ENCODE measurements around the gene CCDC9. TPM values are rescaled to one million over a fixed set of nuclear protein-coding genes. Genes with fewer than 3 reads are reported as not detected.
A peak's percentile ranks its signal among the peaks of the same experiment; 100 is the strongest.

Gene CCDC9
- total and polyA plus RNA-seq, 5 donors: 18.1 to 27.8 (median 24.3) TPM

GRCh38 chr19:47305309-47305751 lies 49.0 kb downstream of the CCDC9 start:
- H3K4me3 ChIP-seq (ENCODE audit: low read length): no peak overlapping the region
- no peaks in the 10 kb centered on the region for H3K27me3 ChIP-seq (ENCODE audit: control insufficient read depth, insufficient read depth)
- 9% methylated on average over 14 of the region's 14 CpGs for WGBS
- ATAC-seq (peak; percentile 33 to 51), DNase-seq (peak; percentile 56 to 87 (median 86))
- H3K27ac ChIP-seq (ENCODE audit: low read length): no peak overlapping the region
- H3K9me3 ChIP-seq (ENCODE audit: control insufficient read depth, low read length): no peaks in the 10 kb centered on the region
- intact Hi-C loops (cut with DNase I): no loop called here
- H3K4me1 ChIP-seq (ENCODE audit: control insufficient read depth, insufficient read depth, low read length): no peaks in the 10 kb centered on the region

GRCh38 chr19:47306303-47306702 lies 50.0 kb downstream of the CCDC9 start:
- DNase-seq (no peak), ATAC-seq (no peak)
- WGBS: 89% methylated on average over 3 of the region's 3 CpGs
- Histone ChIP-seq H3K27me3 (ENCODE audit: control insufficient read depth, insufficient read depth) (no peaks in the 10 kb centered on the region), H3K4me3 (ENCODE audit: low read length) (no peak overlapping the region), H3K9me3 (ENCODE audit: control insufficient read depth, low read length) (no peaks in the 10 kb centered on the region), H3K27ac (ENCODE audit: low read length) (no peak overlapping the region), H3K4me1 (ENCODE audit: control insufficient read depth, insufficient read depth, low read length) (no peaks in the 10 kb centered on the region)
- intact Hi-C loops (cut with DNase I): no loop called here

GRCh38 chr19:47309038-47309437 lies 52.7 kb downstream of the CCDC9 start:
- H3K4me1 ChIP-seq (ENCODE audit: control insufficient read depth, insufficient read depth, low read length): no peaks in the 10 kb centered on the region
- ATAC-seq: no peak
- H3K27ac ChIP-seq (ENCODE audit: low read length): no peak overlapping the region
- no peak for DNase-seq
- no peaks in the 10 kb centered on the region for H3K9me3 ChIP-seq (ENCODE audit: control insufficient read depth, low read length)
- H3K4me3 ChIP-seq (ENCODE audit: low read length): no peak overlapping the region
- intact Hi-C loops (cut with DNase I): no loop called here
- whole genome bisulfite sequencing: 56% methylated on average over 8 of the region's 8 CpGs
- no peaks in the 10 kb centered on the region for H3K27me3 ChIP-seq (ENCODE audit: control insufficient read depth, insufficient read depth)

- ATAC-seq: peak; percentile 62 to 63
- H3K4me1 ChIP-seq (ENCODE audit: control insufficient read depth, insufficient read depth, low read length): no peaks in the 10 kb centered on the region
- H3K27ac ChIP-seq (ENCODE audit: low read length): no peak within 1 kb of the TSS
- no peak within 1 kb of the TSS for H3K4me3 ChIP-seq (ENCODE audit: low read length)
- 38% methylated on average over 12 of the region's 12 CpGs for WGBS
- DNase-seq: peak in 2 of 3 donors; percentile 66 to 78
- intact Hi-C loops (cut with DNase I): no loop called here
- no peaks in the 10 kb centered on the region for H3K27me3 ChIP-seq (ENCODE audit: control insufficient read depth, insufficient read depth)
- H3K9me3 ChIP-seq (ENCODE audit: control insufficient read depth, low read length): no peaks in the 10 kb centered on the region
Measured at GRCh38 chr19:47309608-47310007, 53.3 kb downstream of the CCDC9 start, which contains the start of gene C5AR1. TSS of gene C5AR1 (plus strand) at chr19:47309861. CDS start at chr19:47309896, 35 bp downstream.

- no peaks in the 10 kb centered on the region for H3K27me3 ChIP-seq (ENCODE audit: control insufficient read depth, insufficient read depth)
- H3K27ac ChIP-seq (ENCODE audit: low read length): no peak overlapping the region
- no peak for ATAC-seq
Measured at GRCh38 chr19:47310323-47310722, 54.0 kb downstream of the CCDC9 start.

GRCh38 chr19:47310819-47311218 lies 54.5 kb downstream of the CCDC9 start:
- ATAC-seq: peak in 1 of 2 donors; percentile 25
- H3K27me3 ChIP-seq (ENCODE audit: control insufficient read depth, insufficient read depth): no peaks in the 10 kb centered on the region
- H3K4me3 ChIP-seq (ENCODE audit: low read length): no peak overlapping the region
- H3K4me1 ChIP-seq (ENCODE audit: control insufficient read depth, insufficient read depth, low read length): no peaks in the 10 kb centered on the region
- H3K9me3 ChIP-seq (ENCODE audit: control insufficient read depth, low read length): no peaks in the 10 kb centered on the region
- WGBS: 17% methylated on average over 5 of the region's 5 CpGs
- intact Hi-C loops (cut with DNase I): no loop called here
- peak; percentile 56 to 74 (median 72) for DNase-seq
- no peak overlapping the region for H3K27ac ChIP-seq (ENCODE audit: low read length)

More at GRCh38 chr19:47310323-47310722, 54.0 kb downstream of the CCDC9 start:
- H3K4me1 ChIP-seq (ENCODE audit: control insufficient read depth, insufficient read depth, low read length): no peaks in the 10 kb centered on the region
- intact Hi-C loops (cut with DNase I): no loop called here
- no peaks in the 10 kb centered on the region for H3K9me3 ChIP-seq (ENCODE audit: control insufficient read depth, low read length)
- H3K4me3 ChIP-seq (ENCODE audit: low read length): no peak overlapping the region
- no peak for DNase-seq
- 94% methylated on average over 2 of the region's 2 CpGs for WGBS

GRCh38 chr19:47312366-47313006 lies 56.2 kb downstream of the CCDC9 start:
- Histone ChIP-seq H3K9me3 (ENCODE audit: control insufficient read depth, low read length) (no peaks in the 10 kb centered on the region), H3K4me3 (ENCODE audit: low read length) (no peak overlapping the region), H3K4me1 (ENCODE audit: control insufficient read depth, insufficient read depth, low read length) (no peaks in the 10 kb centered on the region), H3K27me3 (ENCODE audit: control insufficient read depth, insufficient read depth) (no peaks in the 10 kb centered on the region), H3K27ac (ENCODE audit: low read length) (no peak overlapping the region)
- no peak for ATAC-seq
- DNase-seq: no peak
- 84% methylated on average over 5 of the region's 5 CpGs for WGBS
- intact Hi-C loops (cut with DNase I): no loop called here

- intact Hi-C loops (cut with DNase I): no loop called here
- Histone ChIP-seq H3K9me3 (ENCODE audit: control insufficient read depth, low read length) (no peaks in the 10 kb centered on the region), H3K27ac (ENCODE audit: low read length) (no peak overlapping the region), H3K27me3 (ENCODE audit: control insufficient read depth, insufficient read depth) (no peaks in the 10 kb centered on the region), H3K4me3 (ENCODE audit: low read length) (no peak overlapping the region), H3K4me1 (ENCODE audit: control insufficient read depth, insufficient read depth, low read length) (no peaks in the 10 kb centered on the region)
- WGBS: 77% methylated on average over 10 of the region's 10 CpGs
- DNase-seq (no peak), ATAC-seq (no peak)
Measured at GRCh38 chr19:47313754-47314295, 57.5 kb downstream of the CCDC9 start.

- H3K27ac ChIP-seq (ENCODE audit: low read length): peak overlapping the region; percentile 54
- no peak overlapping the region for H3K4me3 ChIP-seq (ENCODE audit: low read length)
- intact Hi-C loops (cut with DNase I): no loop called here
- DNase-seq (peak in 2 of 3 donors; percentile 62 to 71), ATAC-seq (peak; percentile 77 to 89)
- H3K27me3 ChIP-seq (ENCODE audit: control insufficient read depth, insufficient read depth): no peaks in the 10 kb centered on the region
- no peaks in the 10 kb centered on the region for H3K4me1 ChIP-seq (ENCODE audit: control insufficient read depth, insufficient read depth, low read length)
- 38% methylated on average over 12 of the region's 12 CpGs for WGBS
- no peaks in the 10 kb centered on the region for H3K9me3 ChIP-seq (ENCODE audit: control insufficient read depth, low read length)
Measured at GRCh38 chr19:47315125-47315821, 58.9 kb downstream of the CCDC9 start.

GRCh38 chr19:47316513-47316912 lies 60.2 kb downstream of the CCDC9 start:
- WGBS: 89% methylated on average over 4 of the region's 4 CpGs
- H3K4me3 ChIP-seq (ENCODE audit: low read length): no peak overlapping the region
- H3K27ac ChIP-seq (ENCODE audit: low read length): no peak overlapping the region
- DNase-seq: no peak
- ATAC-seq: no peak
- no peaks in the 10 kb centered on the region for H3K27me3 ChIP-seq (ENCODE audit: control insufficient read depth, insufficient read depth)
- H3K9me3 ChIP-seq (ENCODE audit: control insufficient read depth, low read length): no peaks in the 10 kb centered on the region
- intact Hi-C loops (cut with DNase I): no loop called here
- H3K4me1 ChIP-seq (ENCODE audit: control insufficient read depth, insufficient read depth, low read length): no peaks in the 10 kb centered on the region
